ENCODE data around the gene RND2. TPM values are rescaled to one million over a fixed set of nuclear protein-coding genes. Genes with fewer than 3 reads are reported as not detected.

Gene RND2
- polyA plus RNA-seq, 1 donor (not counting 4 experiments of a cell fraction or from before 2014, with no cell fraction given), result 0.12 TPM

DNA sequence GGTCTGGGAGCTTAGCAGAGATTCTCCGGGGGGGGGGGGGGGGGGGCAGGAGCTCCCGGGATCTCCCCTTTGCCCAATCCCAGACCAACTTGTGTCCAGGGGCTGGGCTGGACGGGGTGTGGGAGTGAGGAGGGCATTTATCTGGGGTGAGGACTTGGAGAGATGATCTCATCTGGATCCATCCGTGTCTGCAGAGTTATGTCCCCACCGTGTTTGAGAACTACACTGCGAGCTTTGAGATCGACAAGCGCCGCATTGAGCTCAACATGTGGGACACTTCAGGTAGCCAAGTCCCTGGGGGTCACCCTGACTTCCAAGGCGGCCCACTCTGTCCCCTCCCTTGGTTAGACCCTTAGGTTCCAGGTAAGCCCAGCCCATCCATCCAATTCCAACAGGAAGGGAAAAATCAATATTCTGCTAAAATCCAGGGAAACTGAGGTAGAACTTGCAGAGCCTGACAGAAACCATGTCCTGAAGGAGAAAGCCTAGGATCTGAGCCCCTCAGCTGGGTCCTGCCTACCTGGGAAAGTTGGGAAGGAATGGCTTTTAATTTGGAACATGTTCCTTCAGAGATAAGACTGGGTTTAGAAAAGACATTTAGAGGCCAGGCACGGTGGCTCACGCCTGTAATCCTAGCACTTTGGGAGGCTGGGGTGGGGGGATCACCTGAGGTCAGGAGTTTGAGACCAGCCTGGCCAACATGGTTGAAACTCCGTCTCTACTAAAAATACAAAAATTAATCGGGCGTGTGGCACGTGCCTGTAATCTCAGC, 921 bp downstream of the RND2 start:
- peaks cover 17% of the 10 kb centered on the region for H3K27me3 ChIP-seq (ENCODE audit: control insufficient read depth, extremely low read depth, insufficient read depth, low read length)
- no peak overlapping the region for H2AFZ ChIP-seq (ENCODE audit: control insufficient read depth, low read length)
- no peak overlapping the region for H3K4me3 ChIP-seq (ENCODE audit: control insufficient read depth in 2 of 3, extremely low read depth in 1 of 3, insufficient read depth in 2 of 3, low read depth in 1 of 3, low read length in 3 of 3)
- no peaks in the 10 kb centered on the region for H3K36me3 ChIP-seq (ENCODE audit: control insufficient read depth in 2 of 2, extremely low read depth in 1 of 2, insufficient read depth in 2 of 2, low read length in 2 of 2)
- H3K27ac ChIP-seq (ENCODE audit: control insufficient read depth, insufficient read depth, low read length), result no peak overlapping the region
- H3K4me1 ChIP-seq (ENCODE audit: control insufficient read depth, extremely low read depth, insufficient read depth, low read length), result peaks cover 4% of the 10 kb centered on the region
- no peak for TF ChIP-seq CTCF (optimal IDR thresholded peaks at IDR 0.05 in 1 of 3, IDR thresholded peaks at IDR 0.05 in 1 of 3, conservative IDR thresholded peaks at IDR 0.05 in 1 of 3; ENCODE audit: extremely low read depth in 1 of 3, insufficient read depth in 2 of 3, low read length in 3 of 3)
- TF ChIP-seq EZH2 (IDR thresholded peaks at IDR 0.05; ENCODE audit: low read length), result no peak
- no peak for DNase-seq (ENCODE audit: low read depth, low spot score)
- no peak overlapping the region for H3K9ac ChIP-seq (ENCODE audit: control insufficient read depth, extremely low read depth, insufficient read depth, low read length)
- no peak overlapping the region for H3K4me2 ChIP-seq (ENCODE audit: control insufficient read depth, extremely low read depth, insufficient read depth, low read depth, low read length)
- dilution Hi-C loops (cut with MboI; ENCODE audit: extremely low pct_ligation_motif_present, low sequenced_read_pairs), result no loop called here
- no peak for FAIRE-seq
- no peaks in the 10 kb centered on the region for H3K9me3 ChIP-seq (ENCODE audit: control insufficient read depth, low read depth, low read length)
- H3K9me1 ChIP-seq (ENCODE audit: control insufficient read depth, extremely low read depth, insufficient read depth, low read length), result no peaks in the 10 kb centered on the region
- H3K79me2 ChIP-seq (ENCODE audit: control insufficient read depth, insufficient read depth, low read length), result peaks cover 7% of the 10 kb centered on the region
- H4K20me1 ChIP-seq (ENCODE audit: control insufficient read depth, extremely low read depth, insufficient read depth, low read length), result no peaks in the 10 kb centered on the region

- H3K79me2 ChIP-seq (ENCODE audit: control insufficient read depth, insufficient read depth, low read length), result peaks cover 3% of the 10 kb centered on the region
- H3K27ac ChIP-seq (ENCODE audit: control insufficient read depth, insufficient read depth, low read length), result no peak overlapping the region
- FAIRE-seq (no peak), DNase-seq (ENCODE audit: low read depth, low spot score) (no peak)
- H3K4me1 ChIP-seq (ENCODE audit: control insufficient read depth, extremely low read depth, insufficient read depth, low read length), result peaks cover 3% of the 10 kb centered on the region
- dilution Hi-C loops (cut with MboI; ENCODE audit: extremely low pct_ligation_motif_present, low sequenced_read_pairs), result no loop called here
- H3K9me1 ChIP-seq (ENCODE audit: control insufficient read depth, extremely low read depth, insufficient read depth, low read length), result no peaks in the 10 kb centered on the region
- H3K27me3 ChIP-seq (ENCODE audit: control insufficient read depth, extremely low read depth, insufficient read depth, low read length), result peaks cover 17% of the 10 kb centered on the region
- H3K4me3 ChIP-seq (ENCODE audit: control insufficient read depth in 2 of 3, extremely low read depth in 1 of 3, insufficient read depth in 2 of 3, low read depth in 1 of 3, low read length in 3 of 3), result no peak overlapping the region
- no peak overlapping the region for H3K4me2 ChIP-seq (ENCODE audit: control insufficient read depth, extremely low read depth, insufficient read depth, low read depth, low read length)
- H3K36me3 ChIP-seq (ENCODE audit: control insufficient read depth in 2 of 2, extremely low read depth in 1 of 2, insufficient read depth in 2 of 2, low read length in 2 of 2), result no peaks in the 10 kb centered on the region
- no peak overlapping the region for H2AFZ ChIP-seq (ENCODE audit: control insufficient read depth, low read length)
- no peak for TF ChIP-seq EZH2 (IDR thresholded peaks at IDR 0.05; ENCODE audit: low read length)
- TF ChIP-seq CTCF (optimal IDR thresholded peaks at IDR 0.05 in 1 of 3, IDR thresholded peaks at IDR 0.05 in 1 of 3, conservative IDR thresholded peaks at IDR 0.05 in 1 of 3; ENCODE audit: extremely low read depth in 1 of 3, insufficient read depth in 2 of 3, low read length in 3 of 3), result no peak
- H4K20me1 ChIP-seq (ENCODE audit: control insufficient read depth, extremely low read depth, insufficient read depth, low read length), result no peaks in the 10 kb centered on the region
- no peaks in the 10 kb centered on the region for H3K9me3 ChIP-seq (ENCODE audit: control insufficient read depth, low read depth, low read length)
- no peak overlapping the region for H3K9ac ChIP-seq (ENCODE audit: control insufficient read depth, extremely low read depth, insufficient read depth, low read length)
Observed at GRCh38 chr17:43026595-43026994, 1.6 kb downstream of the RND2 start.

Data from keratinocyte (primary cell).